NCI-H2107 treated with DMSO at 0.1 percent for 48 hours (cell line): Measurements from ENCODE around the gene CMC2.

ENCODE experiments used
- DNase-seq: peaks from one replicate; lab custom pipeline; 2025; ENCODE audit not compliant: unreplicated experiment; lab: John Stamatoyannopoulos, UW

The CMC2 gene

DNA sequence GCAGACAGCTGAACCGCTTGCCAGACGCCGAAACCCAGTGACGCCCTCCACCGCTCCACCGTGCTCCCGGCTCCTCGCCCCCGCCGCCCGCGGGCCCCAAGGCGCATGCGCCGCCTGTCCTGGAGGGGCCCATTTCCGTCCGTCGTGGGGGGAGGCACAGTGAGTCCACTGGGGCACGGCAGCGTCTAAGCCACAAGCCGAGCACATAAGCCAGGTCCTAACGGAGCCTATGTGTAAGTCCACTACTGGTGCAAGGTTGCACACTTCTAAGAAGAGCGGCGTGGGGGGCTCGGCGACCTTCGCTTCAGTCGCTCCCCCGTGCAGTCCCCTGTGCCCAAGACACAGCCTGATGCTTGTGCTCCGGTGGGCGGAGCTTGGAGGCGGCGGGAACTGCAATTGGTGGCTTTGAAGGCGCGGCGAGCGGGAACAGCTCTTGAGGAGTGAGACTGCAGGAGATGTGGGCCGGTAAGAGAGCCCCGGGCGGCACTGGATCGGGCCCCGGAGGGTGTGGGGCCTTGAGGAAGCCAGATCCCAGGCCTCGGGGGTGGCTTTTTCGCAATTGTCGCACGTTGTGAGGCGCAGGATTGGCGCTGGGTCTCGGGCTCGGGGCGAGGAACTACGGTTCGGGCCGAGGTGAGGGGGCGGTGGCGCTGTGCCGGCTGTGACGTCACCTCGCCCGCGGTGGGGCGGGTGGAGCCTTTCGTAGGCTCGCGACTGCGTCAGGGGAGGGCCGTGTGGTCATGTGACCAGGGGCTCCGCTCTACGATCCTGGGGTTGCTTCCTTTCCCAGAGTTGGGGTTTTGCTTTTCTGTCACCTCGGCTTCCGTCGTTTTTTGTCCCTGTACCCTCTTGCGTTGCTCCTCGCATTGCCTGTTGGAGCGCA is at the start of gene CMC2, which contains the start of gene CENPN:
Gene CMC2 (minus strand): TSS at position 73 of the 883 bp plus-strand sequence. CDS start 9,491 bp downstream, outside the sequence.
Gene CENPN (plus strand): TSS at position 402 of the 883 bp plus-strand sequence. CDS start 4,726 bp downstream, outside the sequence.
- peak; percentile 93 for DNase-seq

DNA sequence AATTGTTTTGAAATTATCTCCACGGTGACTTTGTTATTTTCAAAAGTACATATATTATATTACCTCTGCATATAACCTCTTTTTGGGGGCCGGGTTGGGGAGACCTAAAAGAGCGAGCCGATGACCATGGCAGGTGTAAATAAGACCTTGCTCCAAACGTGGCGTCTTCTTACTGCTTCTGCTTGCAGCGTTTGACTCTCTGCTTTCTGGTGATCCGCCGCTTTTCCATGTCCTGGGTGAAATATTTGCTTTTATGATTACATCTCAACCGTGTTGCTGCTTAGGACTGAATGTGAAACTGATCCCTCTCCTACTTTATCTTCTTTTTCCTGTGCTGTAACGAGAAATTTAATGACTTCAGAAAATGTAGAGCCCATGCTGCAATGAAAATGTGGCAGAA is 47.1 kb upstream of the CMC2 start:
- no peak for DNase-seq

DNA sequence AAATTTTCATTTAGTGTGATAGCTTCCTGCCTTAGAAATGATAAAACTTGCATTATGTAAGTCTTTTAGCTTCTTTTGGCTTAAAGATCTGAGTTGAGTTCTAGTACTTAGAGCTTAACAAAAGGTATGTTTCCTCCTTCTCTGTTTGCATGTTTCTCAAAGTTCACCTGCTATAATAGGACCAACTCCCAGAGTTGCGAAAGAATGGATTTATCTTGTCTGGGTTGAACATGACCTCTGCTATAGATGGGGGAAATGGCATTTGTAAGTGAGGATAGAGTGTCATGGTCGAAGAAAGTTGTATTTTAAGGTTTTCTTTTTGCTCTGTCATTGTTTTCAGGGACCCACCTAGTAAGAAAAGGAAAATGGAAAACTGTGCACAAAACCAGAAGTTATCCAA is 36.1 kb upstream of the CMC2 start:
- DNase-seq: no peak

DNA sequence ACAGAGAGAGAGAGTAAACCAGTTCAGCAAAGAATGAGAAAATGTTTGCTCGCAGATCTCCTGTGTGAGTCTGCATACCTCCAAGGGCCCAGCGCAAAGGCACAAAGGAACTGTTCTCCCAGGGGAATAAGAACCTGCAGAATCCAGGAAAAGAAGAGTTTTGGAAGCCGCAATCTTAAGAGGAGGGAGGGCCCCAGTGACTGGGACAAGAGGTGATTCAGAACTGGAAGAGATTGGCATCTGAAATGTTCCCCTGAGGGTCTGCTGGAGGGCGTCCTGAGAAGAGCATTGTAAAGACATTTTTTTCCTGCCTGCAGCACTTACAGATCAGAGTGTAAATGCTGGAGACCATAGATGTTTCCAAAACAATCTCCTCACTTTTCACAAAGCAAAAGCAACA is 35.0 kb upstream of the CMC2 start:
- no peak for DNase-seq

DNA sequence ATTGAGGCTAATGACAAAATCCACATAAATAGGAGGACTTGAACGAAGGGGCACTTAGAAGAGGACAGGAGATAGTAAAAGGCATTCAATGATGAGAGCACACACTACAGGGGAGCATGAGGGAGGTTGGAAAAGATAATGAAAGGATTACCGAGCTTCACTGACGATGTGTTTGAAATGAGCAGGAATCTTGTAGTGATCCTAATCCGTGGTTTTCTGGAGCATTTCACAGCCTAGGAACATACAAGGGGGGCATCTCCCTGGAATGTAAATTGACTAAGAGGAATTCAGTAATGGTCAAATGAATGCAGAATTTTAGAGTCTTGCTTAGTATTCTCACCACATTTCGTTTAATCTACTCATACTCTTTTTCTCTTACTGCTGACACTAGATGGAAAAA is 34.2 kb upstream of the CMC2 start:
- no peak for DNase-seq

DNA sequence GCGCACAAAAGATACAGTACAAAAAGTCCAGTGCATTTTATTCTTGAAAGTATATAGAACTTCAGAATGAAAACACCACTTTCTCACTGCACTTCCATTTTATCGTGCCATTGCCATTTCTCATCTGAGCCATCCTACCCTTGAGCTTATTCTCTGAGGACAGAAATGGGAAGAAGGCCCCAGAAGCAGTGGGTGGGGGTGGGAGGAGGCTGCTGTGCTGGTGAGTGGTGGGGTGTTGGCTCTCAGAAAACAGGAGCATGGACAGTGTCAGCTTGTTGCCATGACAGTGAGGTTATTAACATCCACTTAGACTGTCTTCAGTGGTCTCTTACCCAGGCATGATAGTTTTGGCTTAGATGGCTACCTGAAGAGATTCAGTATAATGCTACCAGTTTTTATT is 33.4 kb upstream of the CMC2 start:
- no peak for DNase-seq

DNA sequence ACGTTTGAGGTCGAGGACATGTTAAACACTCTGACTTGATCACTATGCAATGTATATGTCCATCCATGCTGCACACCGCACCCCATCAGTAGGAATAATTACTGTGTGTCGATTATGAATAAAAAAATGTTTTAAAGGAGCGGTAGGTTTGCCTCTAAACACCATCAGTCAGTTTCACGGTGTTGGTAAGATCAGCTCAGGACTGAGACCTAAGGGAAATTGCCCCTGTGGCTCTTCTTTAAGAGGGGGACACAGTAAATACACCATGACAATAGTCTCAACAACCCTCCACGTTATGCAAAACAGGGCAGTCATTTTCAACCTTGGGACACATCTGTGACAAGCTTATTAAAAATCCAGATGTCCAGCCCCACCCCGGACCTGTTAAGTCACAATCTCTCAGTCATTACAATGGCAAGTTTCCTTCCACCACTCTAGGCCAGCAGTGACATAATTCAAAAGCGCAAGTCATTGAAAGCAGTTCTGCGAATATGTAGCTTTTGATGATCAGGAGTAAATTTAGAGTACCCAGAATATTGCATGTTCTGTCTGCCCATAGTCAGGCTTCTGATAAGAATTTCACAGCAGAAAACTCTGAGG is 30.2 kb upstream of the CMC2 start:
- no peak for DNase-seq

DNA sequence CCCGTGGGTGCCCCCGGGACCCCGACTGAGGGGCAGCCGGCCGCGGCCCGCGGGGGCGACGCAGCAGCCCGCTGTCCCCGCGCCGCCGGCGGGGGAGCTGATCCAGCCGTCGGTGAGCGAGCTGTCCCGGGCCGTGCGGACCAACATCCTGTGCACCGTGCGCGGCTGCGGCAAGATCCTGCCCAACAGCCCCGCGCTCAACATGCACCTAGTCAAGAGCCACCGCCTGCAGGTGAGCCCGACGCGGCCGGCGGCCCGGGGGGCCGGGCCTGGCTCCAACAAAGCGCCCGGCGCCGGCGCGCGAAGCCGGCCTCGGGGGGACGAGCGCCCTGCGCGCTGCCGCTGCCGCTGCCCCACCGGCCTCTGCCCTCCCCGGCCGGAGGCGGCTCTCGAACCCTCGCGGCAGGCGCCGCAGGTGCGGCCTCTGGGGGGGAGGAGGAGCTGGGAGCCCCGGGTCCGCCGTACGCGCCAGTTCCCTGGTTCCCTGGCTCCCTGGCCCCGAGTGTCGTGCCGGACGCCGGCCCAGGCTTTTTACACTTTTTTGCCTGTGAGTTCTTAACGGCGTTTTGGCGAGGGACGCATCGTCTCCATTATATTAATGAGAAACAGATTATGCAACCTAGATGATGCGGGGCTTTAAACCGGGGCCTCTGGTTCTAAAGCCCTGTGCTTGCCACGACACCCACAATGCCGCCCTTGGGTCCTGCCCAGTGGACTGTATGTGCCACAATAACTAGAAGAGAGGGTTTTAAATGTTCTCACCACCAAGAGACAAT is 29.5 kb upstream of the CMC2 start:
- no peak for DNase-seq

DNA sequence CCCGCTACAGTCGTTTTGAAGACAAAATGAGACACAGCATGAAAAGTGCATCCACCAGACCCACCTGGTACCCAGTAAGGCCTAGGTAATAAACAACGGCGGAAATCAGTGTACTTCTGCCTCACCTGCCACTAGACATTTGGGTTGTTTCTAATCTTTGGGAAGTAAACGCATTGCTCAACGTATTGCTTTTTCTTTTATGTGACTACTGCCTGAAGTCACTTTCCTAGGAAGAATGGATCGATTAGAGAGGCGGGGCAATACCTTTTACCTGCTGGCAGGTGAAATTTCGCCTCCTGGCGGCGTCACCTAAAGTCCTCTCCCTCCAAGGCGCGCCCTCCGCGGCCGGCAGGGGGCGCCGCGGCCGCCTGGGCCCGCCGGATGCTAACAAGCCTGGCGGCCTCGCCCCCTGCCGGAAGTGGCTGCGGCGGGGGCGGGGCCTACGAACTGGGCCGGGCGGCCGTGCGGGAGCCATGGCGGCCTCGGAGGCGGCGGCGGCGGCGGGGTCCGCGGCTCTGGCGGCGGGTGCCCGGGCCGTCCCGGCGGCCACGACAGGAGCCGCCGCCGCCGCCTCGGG is 28.8 kb upstream of the CMC2 start, which contains the start of gene ATMIN:
Gene ATMIN (plus strand): TSS at position 445 of the 577 bp plus-strand sequence. CDS start 29 bp downstream, at position 474.
- DNase-seq: peak; percentile 80

DNA sequence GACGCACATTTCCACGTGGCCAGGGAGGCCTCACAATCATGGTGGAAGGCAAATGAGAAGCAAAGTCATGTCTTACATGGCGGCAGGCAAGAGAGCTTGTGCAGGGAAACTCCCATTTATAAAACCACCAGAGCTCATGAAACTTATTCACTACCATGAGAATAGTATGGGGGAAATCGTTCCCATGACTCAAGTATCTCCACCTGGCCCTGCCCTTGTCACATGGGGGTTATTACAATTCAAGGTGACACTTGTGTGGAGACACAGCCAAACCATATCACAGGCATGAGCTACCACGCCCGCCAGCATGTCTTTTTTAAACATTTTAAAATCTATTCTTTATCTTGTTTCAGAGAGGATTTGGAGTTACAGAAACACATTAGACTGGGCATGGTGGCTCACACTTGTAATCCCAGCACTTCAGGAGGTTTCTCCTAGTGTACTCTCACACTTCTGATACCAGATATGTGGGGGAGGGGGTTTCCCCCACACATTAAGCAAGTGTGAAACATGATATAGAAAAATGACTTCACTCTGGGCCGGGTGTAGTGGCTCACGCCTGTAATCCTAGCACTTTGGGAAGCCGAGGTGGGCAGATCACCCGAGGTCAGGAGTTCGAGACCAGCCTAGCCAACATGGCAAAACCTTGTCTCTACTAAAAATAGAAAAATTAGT is 23.4 kb upstream of the CMC2 start:
- no peak for DNase-seq

DNA sequence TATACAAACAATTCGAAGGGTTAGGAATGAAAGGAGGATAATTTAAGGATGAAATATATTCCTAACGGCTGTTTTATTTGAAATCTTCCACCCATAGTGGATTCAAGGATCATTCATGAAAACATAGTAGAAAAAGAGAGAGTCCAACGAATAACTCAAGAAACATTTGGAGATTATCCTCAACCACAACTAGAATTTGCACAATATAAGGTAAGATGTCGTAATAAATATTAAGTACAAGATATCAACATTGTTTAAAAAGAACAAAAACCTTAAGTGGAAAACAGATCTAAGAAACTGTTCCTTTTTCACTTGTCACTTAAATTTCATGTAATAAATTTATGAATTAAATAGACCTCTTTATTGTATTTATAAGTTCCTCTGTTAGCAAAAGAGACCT is 19.7 kb upstream of the CMC2 start:
- no peak for DNase-seq

DNA sequence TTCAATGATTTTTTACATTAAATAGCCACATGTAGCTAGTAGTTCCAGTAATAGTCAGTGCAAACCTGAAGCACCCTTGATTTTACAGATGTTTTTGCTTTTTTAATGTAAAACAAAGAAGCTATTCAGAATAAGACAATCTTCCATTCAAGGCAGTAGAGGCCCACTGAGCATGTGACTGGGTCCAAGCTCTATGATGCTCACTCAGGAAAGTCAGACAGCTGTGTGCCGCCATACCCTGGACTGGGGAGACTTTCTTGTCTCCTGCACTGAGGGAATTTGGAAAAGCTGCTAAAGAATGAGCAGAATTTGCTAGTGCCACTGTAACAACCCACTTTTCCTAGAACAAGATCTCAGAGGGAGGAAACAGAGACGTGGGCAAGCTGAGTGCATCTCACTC is 11.8 kb upstream of the CMC2 start:
- no peak for DNase-seq

DNA sequence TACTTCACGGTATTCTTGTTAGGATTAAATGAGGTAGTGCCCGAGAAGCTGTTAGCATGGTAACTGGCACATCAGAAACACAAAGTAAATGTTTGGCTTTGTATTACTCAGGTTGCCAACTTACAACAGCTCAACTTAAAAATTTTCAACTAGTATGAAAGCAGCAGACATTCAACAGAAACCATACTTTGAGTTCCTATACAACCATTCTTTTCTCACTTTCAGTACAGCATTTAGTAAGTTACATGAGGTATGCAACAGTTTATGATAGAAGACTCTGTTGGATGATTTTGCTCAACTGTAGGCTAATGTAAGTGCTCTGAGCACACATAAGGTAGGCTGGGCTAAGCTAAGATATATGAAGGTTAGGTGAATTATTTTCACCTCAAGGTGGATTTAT is 8.0 kb upstream of the CMC2 start:
- DNase-seq: no peak

DNA sequence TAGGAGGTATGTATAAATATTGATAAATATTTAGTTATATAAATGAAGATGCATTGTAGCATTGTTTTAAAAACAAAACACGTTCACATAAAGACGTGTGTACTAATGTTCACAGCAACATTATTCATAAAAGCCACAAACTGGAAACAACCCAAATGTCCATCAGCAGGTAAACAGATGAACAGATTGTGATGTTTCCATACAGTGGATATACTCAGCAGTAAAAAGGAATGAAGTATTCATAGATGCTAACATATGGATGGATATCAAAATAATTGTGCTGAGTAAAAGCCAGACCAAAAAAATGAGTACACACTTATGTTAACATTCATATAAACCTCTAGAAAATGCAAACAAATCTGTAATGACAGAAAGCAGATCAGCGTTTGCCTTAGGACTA is 6.3 kb upstream of the CMC2 start:
- no peak for DNase-seq

DNA sequence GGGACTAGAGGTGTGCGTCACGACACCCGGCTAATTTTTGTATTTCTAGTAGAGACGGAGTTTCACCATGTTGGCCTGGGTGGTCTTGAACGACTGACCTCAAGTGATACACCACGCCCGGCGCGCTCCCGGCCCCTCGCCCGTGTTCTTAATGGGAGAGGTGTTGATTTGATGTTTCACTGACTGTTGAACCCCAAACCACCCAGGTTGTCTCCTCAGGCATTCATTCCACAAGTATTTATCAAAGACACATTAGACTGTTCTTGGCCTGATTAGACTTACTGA is 1.8 kb upstream of the CMC2 start:
- DNase-seq: no peak

DNA sequence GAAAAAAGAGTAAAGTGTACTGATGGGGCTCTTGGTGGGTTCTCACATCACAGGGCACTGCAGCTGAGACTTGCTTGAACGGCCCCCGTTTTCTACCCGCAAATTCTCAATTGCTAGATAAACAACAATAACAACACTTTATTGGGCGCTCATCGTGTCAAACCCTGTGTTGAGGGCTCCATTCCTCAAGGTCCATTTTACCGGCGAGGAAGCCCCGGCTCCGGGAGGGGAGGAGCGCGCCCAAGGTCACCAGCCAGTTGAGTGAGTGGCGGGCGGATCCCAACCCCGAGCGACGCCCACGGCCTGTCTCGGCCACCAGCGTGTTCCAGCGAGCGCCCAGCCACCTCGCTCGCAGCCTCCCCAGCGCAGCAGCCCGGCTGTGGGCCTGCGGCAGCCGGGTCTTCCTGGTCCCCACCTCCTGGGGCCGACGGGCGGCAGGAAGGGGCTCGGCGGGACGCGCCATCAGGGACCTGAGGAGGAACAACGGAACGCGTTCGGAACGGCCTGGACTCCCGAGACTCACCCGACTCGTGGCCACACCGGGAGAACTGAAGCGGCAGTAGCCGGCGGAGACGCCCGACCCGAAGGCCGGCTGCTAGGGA is 373 bp downstream of the CMC2 start:
- peak; percentile 18 for DNase-seq

DNA sequence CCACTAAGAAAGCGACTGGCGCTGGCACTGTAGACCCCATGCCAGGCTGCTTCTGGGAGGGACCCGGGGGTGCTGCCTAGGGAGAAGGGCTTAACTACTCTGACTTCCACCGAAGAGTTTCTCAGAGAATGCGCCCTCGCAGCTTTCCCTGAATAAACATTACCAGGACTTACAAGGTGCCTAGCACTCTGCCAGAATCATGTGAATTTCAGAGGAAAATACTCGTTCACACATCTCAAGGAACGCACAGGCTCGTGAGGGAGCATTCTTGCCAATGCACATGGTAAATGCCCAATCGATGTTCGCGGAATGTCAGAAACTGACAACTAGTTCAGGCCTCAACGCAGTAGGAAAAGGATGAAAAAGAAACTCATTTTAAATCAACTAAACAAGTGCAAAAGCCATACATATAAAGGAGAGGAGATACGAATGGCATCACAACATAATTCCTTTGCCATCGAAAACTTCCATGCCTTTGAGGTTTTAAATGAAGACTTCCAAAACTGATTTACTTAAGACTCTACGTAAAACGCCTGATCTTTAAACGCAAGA is 999 bp downstream of the CMC2 start:
- no peak for DNase-seq

DNA sequence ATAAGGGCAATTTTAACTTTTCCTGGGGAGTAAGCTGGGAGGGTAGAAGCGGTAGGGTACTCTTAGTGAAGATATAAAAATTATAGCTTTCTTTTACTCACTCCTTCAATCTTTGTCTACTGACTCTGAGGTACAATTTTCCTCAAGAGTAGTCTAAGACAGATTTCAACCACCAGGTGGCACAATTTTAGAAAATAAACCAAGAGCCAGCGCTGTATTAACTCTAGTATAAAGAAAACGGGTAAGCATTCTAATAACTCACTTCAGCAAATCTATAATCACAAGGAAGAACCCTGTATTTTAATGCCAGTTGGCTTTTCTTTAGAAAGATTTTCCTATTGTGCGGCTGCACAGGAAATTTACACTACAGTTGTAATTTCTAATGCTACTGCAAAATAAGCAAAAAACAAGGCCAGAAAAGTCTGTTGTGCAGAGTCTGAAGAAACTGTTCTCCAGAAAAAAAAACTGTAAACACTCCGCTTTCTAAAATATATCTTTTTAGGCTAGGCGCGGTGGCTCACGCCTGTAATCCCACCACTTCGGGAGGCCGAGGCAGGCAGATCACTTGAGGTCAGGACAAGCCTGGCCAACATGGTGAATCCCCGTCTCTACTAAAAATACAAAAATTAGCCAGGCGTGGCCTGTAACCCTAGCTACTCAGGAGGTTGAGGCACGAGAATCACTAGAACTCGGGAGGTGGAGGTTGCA is 1.9 kb downstream of the CMC2 start:
- peak; percentile 18 for DNase-seq

DNA sequence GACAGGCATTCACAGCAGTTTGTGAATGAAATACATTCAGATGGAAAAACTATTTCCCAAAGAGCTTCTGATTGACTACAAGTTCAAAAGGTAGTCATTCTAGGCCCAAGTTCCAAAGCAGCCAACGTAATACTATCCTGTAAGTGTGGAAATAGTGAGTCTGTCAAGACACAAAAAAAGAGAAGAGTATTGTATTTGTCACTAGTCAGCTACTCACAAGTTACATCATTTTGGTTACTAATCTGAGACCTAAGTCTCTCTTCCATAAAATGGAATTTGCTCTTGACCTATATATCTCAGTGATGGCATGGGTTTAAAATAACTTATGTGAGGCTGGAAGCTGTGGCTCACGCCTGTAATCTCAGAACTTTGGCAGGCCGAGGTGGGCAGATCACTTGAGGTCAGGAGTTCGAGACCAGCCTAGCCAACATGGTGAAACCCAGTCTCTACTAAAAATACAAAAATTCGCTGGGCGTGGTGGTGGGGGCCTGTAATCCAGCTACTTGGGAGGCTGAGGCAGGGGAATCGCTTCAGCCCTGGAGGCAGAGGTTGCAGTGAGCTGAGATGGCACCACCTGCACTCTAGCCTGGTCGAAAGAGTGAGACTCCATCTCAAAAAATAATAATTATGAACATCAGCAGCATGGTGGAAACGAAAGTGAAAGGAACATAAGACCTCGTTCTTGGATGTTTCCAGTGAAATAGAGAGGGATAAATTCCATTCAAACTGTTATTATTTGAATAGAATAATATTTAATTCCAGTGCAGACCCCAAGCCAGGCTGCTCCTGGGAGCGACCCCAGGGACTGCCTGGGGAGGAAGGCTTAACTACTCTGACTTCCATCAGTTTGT is 2.9 kb downstream of the CMC2 start:
- no peak for DNase-seq
